HG02973 (cell line): ENCODE data around the gene DNASE2.
A peak's percentile ranks its signal among the peaks of the same experiment; 100 is the strongest.
"Not testable (repeated sequence)": the region's sequence is repeated elsewhere in the genome, so short reads cannot be mapped to it uniquely, and the experiment has no call there.

Experiments used
- ATAC-seq: cut with Tn5 transposase; IDR thresholded peaks from one replicate; pipeline ENCODE4 v1.9.1; 2021; ENCODE audit warnings: moderate library complexity; ENCODE audit not compliant: unreplicated experiment

The DNASE2 gene

GRCh38 chr19:12881172-12881808, at the start of gene DNASE2:
Gene DNASE2, minus strand, starts transcription at chr19:12881449. Its CDS starts 74 bp downstream, at chr19:12881375.
- ATAC-seq: peak; percentile 67

GRCh38 chr19:12930002-12930645, 48.9 kb upstream of the DNASE2 start:
- ATAC-seq: no peak

GRCh38 chr19:12924621-12925310, 43.5 kb upstream of the DNASE2 start:
- no peak for ATAC-seq

- no peak for ATAC-seq
Measured at GRCh38 chr19:12922959-12923358, 41.7 kb upstream of the DNASE2 start.

GRCh38 chr19:12921047-12921446, 39.8 kb upstream of the DNASE2 start:
- no peak for ATAC-seq

- ATAC-seq: no peak
Measured at GRCh38 chr19:12918253-12918652, 37.0 kb upstream of the DNASE2 start.

- not testable (repeated sequence) for ATAC-seq
Measured at GRCh38 chr19:12915860-12916259, 34.6 kb upstream of the DNASE2 start.

- no peak for ATAC-seq
Measured at GRCh38 chr19:12913851-12914690, 32.8 kb upstream of the DNASE2 start.

- ATAC-seq: no peak
Measured at GRCh38 chr19:12913011-12913561, 31.8 kb upstream of the DNASE2 start.

- no peak for ATAC-seq
Measured at GRCh38 chr19:12912571-12912970, 31.3 kb upstream of the DNASE2 start.

- ATAC-seq: no peak
Measured at GRCh38 chr19:12907166-12907565, 25.9 kb upstream of the DNASE2 start.

GRCh38 chr19:12899891-12900518, 18.8 kb upstream of the DNASE2 start:
- ATAC-seq: peak; percentile 68

- no peak for ATAC-seq
Measured at GRCh38 chr19:12896460-12896859, 15.2 kb upstream of the DNASE2 start.

GRCh38 chr19:12893582-12893981, 12.3 kb upstream of the DNASE2 start:
- no peak for ATAC-seq

- ATAC-seq: no peak
Measured at GRCh38 chr19:12891553-12892021, 10.3 kb upstream of the DNASE2 start.

GRCh38 chr19:12890787-12891552, 9.7 kb upstream of the DNASE2 start, which contains the start of gene GCDH:
Gene GCDH, plus strand, starts transcription at chr19:12891160. Its CDS starts 145 bp downstream, at chr19:12891305.
- ATAC-seq: peak; percentile 78

- not testable (repeated sequence) for ATAC-seq
Measured at GRCh38 chr19:12890299-12890786, 9.1 kb upstream of the DNASE2 start.

- no peak for ATAC-seq
Measured at GRCh38 chr19:12888006-12888603, 6.9 kb upstream of the DNASE2 start.
